RWPE1 (cell line): ENCODE data around the gene IDH1.

Source experiments
- CTCF ChIA-PET: fragments of 350-600 bp; sonication (Branson Sonifier 250); formaldehyde crosslinking; extraction: SDS; loops from one replicate; lab custom pipeline; 2021; lab: Yijun Ruan, JAX
- POLR2A ChIA-PET: fragments of 400-600 bp; formaldehyde crosslinking; extraction: SDS; loops from one replicate; lab custom pipeline; 2020; ENCODE audit warnings: antibody characterized with exemption; ENCODE audit not compliant: low non-redundant PET; lab: Yijun Ruan, JAX
- DNase-seq: peaks from one replicate; pipeline ENCODE4 v3.0.0; 2012; ENCODE audit warnings: low spot score
- H3K27ac ChIP-seq: fragments of 450-650 bp; 2 replicates; pipeline ENCODE4 v1.5.1; 2017
- TF ChIP-seq, protein P1 (sequence below): fragments of 450-650 bp; conservative IDR thresholded peaks from 2 replicates; pipeline ENCODE4 v1.5.1; 2017; ENCODE audit warnings: low read depth, mild to moderate bottlenecking

Gene IDH1

GRCh38 chr2:208294482-208295024, 39.7 kb upstream of the IDH1 start:
- ChIA-PET CTCF (no interaction called here), POLR2A (no interaction called here)
- TF ChIP-seq, protein P1, sequence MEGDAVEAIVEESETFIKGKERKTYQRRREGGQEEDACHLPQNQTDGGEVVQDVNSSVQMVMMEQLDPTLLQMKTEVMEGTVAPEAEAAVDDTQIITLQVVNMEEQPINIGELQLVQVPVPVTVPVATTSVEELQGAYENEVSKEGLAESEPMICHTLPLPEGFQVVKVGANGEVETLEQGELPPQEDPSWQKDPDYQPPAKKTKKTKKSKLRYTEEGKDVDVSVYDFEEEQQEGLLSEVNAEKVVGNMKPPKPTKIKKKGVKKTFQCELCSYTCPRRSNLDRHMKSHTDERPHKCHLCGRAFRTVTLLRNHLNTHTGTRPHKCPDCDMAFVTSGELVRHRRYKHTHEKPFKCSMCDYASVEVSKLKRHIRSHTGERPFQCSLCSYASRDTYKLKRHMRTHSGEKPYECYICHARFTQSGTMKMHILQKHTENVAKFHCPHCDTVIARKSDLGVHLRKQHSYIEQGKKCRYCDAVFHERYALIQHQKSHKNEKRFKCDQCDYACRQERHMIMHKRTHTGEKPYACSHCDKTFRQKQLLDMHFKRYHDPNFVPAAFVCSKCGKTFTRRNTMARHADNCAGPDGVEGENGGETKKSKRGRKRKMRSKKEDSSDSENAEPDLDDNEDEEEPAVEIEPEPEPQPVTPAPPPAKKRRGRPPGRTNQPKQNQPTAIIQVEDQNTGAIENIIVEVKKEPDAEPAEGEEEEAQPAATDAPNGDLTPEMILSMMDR, result no peak
- H3K27ac ChIP-seq, result no peak overlapping the region
- no peak for DNase-seq

GRCh38 chr2:208285853-208286252, 31.0 kb upstream of the IDH1 start:
- ChIA-PET POLR2A (no interaction called here), CTCF (no interaction called here)
- no peak overlapping the region for H3K27ac ChIP-seq
- DNase-seq, result no peak
- TF ChIP-seq, protein P1, result no peak

GRCh38 chr2:208280933-208281332, 26.1 kb upstream of the IDH1 start:
- no peak for DNase-seq

GRCh38 chr2:208280234-208280633, 25.4 kb upstream of the IDH1 start:
- ChIA-PET CTCF (no interaction called here), POLR2A (no interaction called here)
- H3K27ac ChIP-seq, result no peak overlapping the region
- DNase-seq, result no peak
- TF ChIP-seq, protein P1, result no peak

More at GRCh38 chr2:208280933-208281332, 26.1 kb upstream of the IDH1 start:
- H3K27ac ChIP-seq, result no peak overlapping the region
- POLR2A ChIA-PET, result no interaction called here
- TF ChIP-seq, protein P1, result no peak
- CTCF ChIA-PET, result no interaction called here

DNA sequence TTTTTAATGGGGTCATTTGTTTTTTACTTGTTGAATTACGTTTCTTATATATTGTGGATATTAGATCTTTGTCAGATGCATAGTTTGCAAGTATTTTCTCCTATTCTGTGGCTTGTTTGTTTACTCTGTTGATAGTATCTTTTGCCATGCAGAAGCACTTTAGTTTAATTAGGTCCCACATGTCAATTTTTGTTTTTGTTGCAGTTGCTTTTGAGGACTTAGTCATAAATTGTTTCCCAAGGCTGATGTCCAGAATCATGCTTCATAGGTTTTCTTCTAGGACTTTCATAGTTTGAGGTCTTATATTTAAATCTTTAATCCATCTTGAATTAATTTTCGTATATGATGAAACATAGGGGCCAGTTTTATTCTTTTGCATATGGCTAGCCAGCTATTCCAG, 24.4 kb upstream of the IDH1 start:
- POLR2A ChIA-PET, result no interaction called here
- H3K27ac ChIP-seq, result no peak overlapping the region
- CTCF ChIA-PET, result no interaction called here
- TF ChIP-seq, protein P1, result no peak
- DNase-seq, result no peak

- ChIA-PET CTCF (no interaction called here), POLR2A (no interaction called here)
- DNase-seq, result no peak
- TF ChIP-seq, protein P1, result no peak
- H3K27ac ChIP-seq, result no peak overlapping the region
Observed at GRCh38 chr2:208278549-208278948, 23.7 kb upstream of the IDH1 start.
